Activated CD8-positive, alpha-beta memory T cell treated with anti-CD3 and anti-CD28 coated beads for 1 hour (primary cell): ENCODE measurements around the gene ARHGAP26.
A peak's percentile ranks its signal among the peaks of the same experiment; 100 is the strongest.
"Not testable (repeated sequence)": the region's sequence is repeated elsewhere in the genome, so short reads cannot be mapped to it uniquely, and the experiment has no call there.

ENCODE experiments used
- DNase-seq, 2 donors: peaks; one replicate each; pipeline ENCODE4 v3.0.0-alpha.2; 2020; ENCODE audit warnings: low read depth in 1 of 2; ENCODE audit errors: extremely low read depth in 1 of 2

ARHGAP26 gene

GRCh38 chr5:142978252-142978651 is 208.1 kb downstream of the ARHGAP26 start:
- no peak for DNase-seq

GRCh38 chr5:142978726-142979125 is 208.5 kb downstream of the ARHGAP26 start:
- no peak for DNase-seq

GRCh38 chr5:142979636-142980035 is 209.5 kb downstream of the ARHGAP26 start:
- no peak for DNase-seq

- DNase-seq = no peak
Measured at GRCh38 chr5:142981475-142981874, 211.3 kb downstream of the ARHGAP26 start.

- DNase-seq = no peak
Measured at GRCh38 chr5:142981886-142982820, 212.0 kb downstream of the ARHGAP26 start.

GRCh38 chr5:142982821-142983200 is 212.6 kb downstream of the ARHGAP26 start:
- no peak for DNase-seq

GRCh38 chr5:142984011-142984410 is 213.8 kb downstream of the ARHGAP26 start:
- DNase-seq = no peak

- DNase-seq = no peak
Measured at GRCh38 chr5:142984525-142984924, 214.3 kb downstream of the ARHGAP26 start.

GRCh38 chr5:142989270-142989669 is 219.1 kb downstream of the ARHGAP26 start:
- DNase-seq = not testable (repeated sequence)

- DNase-seq = not testable (repeated sequence)
Measured at GRCh38 chr5:142990073-142990472, 219.9 kb downstream of the ARHGAP26 start.

GRCh38 chr5:142994218-142994617 is 224.0 kb downstream of the ARHGAP26 start:
- no peak for DNase-seq

GRCh38 chr5:142995621-142996020 is 225.4 kb downstream of the ARHGAP26 start:
- DNase-seq = not testable (repeated sequence)

GRCh38 chr5:142997591-142997990 is 227.4 kb downstream of the ARHGAP26 start:
- no peak for DNase-seq

- DNase-seq = no peak
Measured at GRCh38 chr5:142998316-142999020, 228.3 kb downstream of the ARHGAP26 start.

- DNase-seq = not testable (repeated sequence)
Measured at GRCh38 chr5:143000551-143000950, 230.4 kb downstream of the ARHGAP26 start.

- no peak for DNase-seq
Measured at GRCh38 chr5:143001764-143002351, 231.7 kb downstream of the ARHGAP26 start.

- DNase-seq = peak in 1 of 2 donors; percentile 20
Measured at GRCh38 chr5:143002459-143003327, 232.5 kb downstream of the ARHGAP26 start.

GRCh38 chr5:143003328-143003636 is 233.1 kb downstream of the ARHGAP26 start:
- DNase-seq = no peak

GRCh38 chr5:143004361-143005145 is 234.4 kb downstream of the ARHGAP26 start:
- no peak for DNase-seq

- DNase-seq = no peak
Measured at GRCh38 chr5:143006501-143006900, 236.3 kb downstream of the ARHGAP26 start.
